Left ventricle myocardium superior (tissue), 1 donor: ENCODE measurements around the gene PRAC2. TPM values are rescaled to one million over a fixed set of nuclear protein-coding genes. Genes with fewer than 3 reads are reported as not detected.

Experiments used
- ATAC-seq: fragments of 200-7000 bp; cut with Tn5 transposase; one replicate; pipeline ENCODE4 v1.9.1; 2020; ENCODE audit warnings: mild to moderate bottlenecking, moderate library complexity
- DNase-seq: peaks from one replicate; pipeline ENCODE4 v3.0.0-alpha.2; 2020
- intact Hi-C: fragments of 100-400 bp; cut with micrococcal nuclease; formaldehyde crosslinking; loops from one replicate; pipeline ENCODE4 v1.11.0; 2022
- total RNA-seq: library from RNA; stranded (reverse); fragmentation: NEBNext Ultra II Directional; extraction: Animal tissue kit (Norgen Biotek cat#: 25700); gene quantifications from one replicate; pipeline ENCODE4 v1.2.1, GENCODE V29; 2021
- donor health status: DM: no; HTN: yes; CAD: no; lungs with severe emphysema.

The PRAC2 gene
- total RNA-seq, 1 donor from 2014 or later = not detected

DNA sequence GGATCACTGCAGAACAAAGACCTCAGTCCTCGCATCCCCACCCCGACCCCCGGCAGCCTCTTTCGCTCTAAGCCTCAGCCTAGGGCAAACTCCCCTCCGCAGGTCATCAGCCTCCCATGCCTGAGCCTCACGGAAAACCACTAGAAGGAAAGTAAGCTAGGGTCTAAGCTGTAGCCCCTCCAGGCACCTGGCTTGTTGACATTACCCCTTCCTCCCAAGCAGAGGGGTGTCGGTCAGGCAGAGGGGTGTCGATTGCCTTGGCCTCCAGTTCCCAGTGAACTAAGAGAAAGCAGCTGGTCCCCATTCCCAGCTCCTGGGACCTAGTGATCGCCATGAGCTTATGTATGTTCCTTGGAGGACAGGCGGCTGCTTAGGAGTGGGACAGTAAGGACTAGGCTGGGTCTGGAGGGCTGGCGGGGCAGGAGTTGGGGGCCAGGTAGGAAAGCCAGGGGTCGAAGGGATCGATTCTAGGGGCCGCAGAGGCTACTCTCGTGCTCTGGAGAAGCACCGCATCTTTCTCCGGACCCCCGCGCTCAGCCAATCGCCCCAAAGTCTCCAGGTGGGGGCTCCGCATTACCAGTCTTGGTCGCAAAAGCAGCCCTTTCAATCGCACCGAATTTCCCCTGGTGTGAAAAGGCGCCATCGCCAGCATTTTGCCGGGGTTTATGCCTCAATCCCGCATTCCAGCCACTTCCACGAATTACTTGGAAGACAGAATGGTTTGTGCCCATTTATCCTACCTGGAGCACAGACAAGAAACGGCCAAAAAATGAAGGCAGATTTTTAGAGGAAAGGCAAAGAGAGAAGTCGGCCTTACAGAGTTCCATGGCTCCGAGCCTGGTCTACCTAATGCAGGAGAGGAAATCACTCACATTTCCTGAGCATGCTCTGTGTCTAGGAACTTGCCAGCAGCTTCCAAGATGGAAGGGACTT is 26.9 kb downstream of the PRAC2 start:
- DNase-seq (no peak), ATAC-seq (no peak)
- intact Hi-C loops = no loop called here

DNA sequence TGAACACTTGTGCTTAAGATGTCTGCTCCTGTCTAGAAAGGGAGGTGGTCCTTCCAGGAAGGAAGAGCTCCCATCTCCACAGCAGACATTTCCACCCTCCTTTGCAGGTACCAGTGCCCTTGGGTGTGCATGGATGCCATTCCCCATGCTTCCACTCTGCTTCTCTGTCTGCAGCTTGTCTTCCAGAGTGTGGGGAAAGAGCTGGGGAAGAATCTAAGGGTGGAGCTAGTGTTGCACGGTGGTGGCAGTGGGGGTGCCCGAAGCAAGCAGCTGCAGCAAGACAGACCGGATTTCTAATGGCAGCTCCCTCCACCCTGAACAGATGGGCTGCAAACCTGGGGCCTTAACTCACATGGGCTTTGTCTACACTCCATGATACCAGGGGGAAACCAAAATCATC is 28.2 kb downstream of the PRAC2 start:
- DNase-seq = no peak
- no peak for ATAC-seq
- intact Hi-C loops = no loop called here

DNA sequence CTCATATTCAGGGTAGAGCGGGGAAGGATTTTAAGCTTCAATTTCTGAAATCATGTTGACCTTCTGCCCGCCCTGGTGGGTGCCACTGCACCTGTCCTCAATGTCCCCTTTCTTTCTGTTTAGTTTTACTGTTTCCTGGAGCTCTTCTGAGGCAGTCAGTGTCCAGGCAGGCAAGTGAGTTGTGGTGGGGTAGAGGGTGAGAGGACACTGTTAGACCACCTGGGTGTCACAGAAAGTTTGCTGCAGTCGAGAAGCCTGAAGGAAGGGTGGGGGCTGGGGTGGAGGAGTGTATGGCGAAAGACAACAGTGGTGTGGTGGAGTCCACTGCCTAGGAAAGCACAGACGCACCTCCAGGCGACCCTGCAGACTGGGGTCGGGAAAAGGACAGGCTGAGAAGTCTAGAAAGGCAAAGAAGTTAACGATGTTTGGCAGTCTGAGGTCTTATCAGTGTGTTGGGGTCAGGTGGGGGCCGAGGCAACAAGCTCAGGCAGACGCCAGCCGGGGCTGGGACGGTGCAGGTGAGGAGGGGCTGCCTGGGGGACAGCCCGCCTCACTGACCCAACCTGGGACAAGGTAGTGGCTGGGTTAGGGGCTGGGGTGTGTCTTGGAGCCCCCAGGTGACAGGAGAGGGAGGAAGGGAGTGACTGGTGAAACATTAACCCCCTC is 28.9 kb downstream of the PRAC2 start:
- intact Hi-C loops = no loop called here
- no peak for ATAC-seq

DNA sequence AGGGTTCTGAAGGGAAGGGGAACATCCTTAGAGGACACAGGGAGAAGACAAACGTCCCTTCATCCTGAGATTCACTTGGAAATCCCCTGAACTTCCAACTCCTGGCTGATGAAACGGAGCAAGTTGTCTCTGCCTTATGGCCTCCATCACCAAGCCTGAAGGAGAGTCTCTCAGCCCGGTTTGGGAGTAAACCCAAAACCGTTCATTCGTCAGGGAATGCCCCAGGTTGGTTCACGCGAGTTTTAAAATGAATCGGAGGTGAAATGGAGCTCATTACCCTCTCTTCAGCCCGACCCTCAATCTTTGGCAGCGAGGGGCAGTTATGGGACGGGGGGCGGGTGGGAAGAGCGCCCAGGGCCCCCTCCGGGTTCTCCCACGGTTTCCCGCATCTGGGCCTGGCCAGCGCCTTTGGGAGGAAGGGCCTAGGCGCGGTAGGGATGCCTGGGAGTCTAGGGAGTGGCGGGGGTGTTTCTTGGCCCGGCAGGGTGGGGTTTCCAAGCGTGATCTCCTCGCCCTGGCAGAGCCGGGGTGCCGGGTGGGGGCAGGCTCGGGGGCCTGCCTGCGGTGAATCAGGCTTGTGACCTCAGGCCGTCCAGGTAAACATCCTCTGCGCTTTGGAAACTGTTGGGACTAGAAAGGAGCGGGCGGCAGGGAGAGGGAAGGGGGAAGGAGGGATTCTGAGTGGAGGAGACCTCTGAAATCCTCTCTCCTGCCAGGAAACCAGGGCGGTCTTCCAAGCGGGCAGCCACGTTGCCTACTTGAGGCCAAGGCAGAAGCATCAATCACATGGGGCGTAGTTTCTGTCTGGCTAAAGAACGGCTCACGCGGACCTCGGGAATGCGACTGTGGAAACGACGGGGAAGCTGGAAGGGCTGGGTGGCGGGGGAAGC is 29.7 kb downstream of the PRAC2 start:
- no peak for ATAC-seq
- intact Hi-C loops = no loop called here

More for the DNA sequence above, 28.9 kb downstream of the PRAC2 start:
- no peak for DNase-seq

DNA sequence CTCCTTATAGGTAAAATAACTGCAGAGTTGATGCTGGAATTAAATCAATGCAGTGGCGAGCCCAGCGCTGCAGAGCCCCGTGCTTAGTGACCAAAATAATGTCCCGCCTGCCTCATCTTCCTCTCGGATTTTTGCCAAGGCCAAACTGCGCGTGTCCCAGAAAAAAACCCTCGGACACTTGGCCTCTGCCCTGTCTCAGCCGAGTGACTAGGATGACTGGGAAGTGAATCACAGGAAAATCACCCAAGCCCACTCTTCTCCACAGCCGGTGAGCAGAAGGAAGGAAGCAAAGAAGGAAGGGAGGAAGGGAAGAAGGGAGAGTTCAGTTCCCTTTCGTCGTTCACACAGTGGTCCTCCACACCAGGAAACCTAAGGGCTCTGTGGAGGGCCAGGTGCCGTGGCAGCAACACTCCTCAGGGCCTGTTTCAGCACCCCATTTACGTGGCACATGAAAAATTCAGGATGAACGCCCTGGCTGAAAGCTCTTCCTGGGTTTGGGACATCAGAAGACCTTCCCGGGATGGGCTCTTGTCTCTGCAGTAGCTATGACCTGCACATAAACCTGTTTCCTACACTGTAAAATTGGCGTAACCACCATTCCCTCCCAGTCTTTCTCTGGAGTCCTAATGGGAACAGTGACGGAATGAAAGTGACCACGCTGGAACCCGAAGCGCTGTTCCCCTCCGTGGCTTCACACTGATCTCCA is 31.0 kb downstream of the PRAC2 start:
- ATAC-seq = no peak
- intact Hi-C loops = no loop called here
- DNase-seq = no peak

More for the DNA sequence above, 29.7 kb downstream of the PRAC2 start:
- no peak for DNase-seq

DNA sequence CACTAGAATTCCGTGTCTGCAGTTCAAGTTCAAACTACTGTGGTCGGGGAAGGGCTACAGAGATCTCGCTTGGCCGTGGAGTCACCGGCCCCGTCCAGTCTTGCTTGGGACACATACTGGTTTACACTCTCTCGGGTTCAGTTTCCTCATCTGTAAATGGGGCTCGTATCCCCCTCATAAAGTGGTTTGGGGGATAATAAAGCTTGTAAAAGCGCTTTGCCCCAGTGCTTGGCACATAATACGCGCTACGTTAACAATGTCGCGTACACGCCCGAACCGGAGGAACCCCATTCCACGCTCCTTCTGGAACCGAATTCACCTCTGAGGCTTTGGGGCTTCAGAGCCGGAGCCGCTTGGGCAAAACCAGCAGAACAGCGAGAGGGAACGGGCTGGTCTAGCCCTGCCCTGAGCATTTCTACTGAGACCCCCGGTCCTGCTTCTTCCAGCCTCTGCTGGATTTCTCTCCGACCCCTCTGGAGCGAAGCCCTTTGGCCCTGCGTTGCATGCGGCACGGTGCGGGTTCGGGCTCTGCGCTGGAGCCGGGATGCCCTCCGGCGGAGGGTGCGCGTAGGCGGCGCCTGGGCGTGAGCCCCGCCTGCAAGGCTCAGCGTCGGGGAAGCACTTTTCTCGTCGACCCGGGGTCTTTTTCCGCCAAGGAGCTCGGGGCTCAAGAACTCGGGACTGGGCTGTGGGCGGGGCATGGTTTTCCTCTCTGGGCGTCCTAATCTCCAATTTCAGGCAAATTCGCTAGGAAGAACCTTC is 31.7 kb downstream of the PRAC2 start:
- DNase-seq (no peak), ATAC-seq (no peak)
- intact Hi-C loops = no loop called here

DNA sequence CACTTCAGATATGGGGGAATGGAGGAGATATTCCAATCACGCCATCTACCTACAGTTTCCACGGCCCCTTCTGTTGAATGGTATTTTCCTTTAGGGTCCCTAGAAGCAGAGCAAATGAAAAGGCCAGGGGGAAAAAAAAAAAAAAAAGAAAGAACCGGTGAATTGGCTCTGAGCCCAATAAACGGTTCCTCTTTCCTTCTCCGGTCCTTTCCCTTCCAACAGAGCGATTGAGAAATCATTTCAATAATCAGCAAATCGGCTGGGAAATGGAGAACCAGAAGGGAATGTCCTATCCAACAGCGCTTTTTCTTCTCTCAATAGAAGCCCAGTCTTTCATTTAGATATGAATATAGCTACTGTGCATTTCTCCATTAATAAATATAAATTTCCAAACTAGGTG is 32.4 kb downstream of the PRAC2 start:
- intact Hi-C loops = no loop called here
- ATAC-seq (no peak), DNase-seq (no peak)

DNA sequence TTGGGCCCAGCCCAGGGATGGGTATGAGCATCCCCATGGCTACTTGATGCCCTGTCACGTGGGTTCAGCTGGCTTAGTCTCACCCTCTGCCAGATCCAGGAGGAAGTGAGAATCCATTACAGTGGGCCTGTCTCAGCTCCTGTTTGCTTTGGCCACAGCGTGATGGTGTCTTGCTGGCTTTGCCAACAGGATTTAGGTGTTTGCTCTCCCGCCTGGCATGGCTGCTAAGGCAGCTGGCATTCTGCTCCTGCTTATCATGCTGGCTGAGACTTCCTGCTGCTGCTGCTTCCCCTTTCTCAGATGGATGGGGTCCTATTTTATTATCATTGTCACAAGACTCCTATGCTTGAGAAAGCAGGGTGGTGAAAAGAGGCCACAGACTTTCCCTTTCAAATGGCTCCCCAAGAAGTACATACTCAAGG is 33.9 kb downstream of the PRAC2 start:
- DNase-seq = no peak
- intact Hi-C loops = no loop called here
- ATAC-seq = no peak

DNA sequence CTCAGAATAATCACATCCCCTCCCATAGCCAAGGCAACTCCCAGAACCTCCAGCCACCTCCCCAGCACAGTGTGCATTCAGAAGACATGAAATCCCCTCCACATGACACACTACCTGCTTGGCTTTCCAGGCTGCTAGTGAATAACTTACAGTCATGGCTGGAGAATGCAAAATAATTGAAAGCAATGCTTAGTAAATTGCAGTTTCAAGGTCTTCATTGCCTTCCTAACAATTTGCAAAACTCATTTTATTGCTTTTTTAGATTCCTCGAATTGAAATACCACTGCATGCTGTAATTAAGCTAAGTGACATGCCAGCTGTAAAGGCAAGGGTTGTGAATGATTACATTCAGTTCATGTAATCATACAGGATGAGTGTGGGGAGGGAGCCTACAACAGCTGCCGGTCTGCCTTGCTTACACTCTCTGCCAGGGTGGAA is 34.6 kb downstream of the PRAC2 start:
- DNase-seq (no peak), ATAC-seq (no peak)
- intact Hi-C loops = no loop called here

DNA sequence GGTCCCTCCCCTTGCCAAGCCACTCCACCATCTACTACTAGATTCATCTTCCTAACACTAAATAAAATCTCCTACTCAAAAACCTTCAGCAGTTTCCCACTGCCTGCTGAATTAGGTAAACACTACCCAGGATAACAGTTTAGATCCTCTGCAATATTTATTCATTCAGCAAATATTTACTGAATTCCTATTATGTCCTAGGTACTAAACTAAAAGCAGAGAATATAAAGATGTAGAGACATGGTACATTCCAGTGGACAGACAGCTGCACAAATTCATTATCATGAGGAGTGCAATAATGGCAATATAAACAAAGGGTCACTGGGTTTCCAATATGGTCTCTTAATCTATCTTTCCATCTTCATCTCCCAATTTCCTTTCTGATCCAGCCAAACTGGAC is 36.3 kb downstream of the PRAC2 start:
- intact Hi-C loops = no loop called here
- ATAC-seq (no peak), DNase-seq (no peak)

DNA sequence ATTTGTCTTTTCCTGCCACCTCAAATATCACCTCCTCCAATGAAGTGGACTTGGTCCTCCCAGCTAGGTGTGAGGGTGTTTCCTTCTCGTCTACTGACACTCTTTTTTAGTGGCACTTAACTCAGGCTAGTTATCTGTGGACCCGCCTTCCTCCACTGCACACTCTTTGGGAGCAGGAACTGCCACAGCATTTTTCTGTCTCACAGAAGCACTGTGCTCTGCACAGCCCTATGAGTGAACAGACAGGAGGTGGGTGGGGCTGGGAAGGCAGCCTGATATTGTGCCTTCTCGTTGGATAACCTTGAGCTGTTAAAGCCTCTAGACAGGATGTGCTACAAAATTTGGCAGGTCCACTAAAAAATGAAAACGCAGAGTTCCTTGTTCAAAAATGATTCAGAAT is 37.4 kb downstream of the PRAC2 start:
- intact Hi-C loops = no loop called here
- DNase-seq = no peak
- ATAC-seq = no peak

DNA sequence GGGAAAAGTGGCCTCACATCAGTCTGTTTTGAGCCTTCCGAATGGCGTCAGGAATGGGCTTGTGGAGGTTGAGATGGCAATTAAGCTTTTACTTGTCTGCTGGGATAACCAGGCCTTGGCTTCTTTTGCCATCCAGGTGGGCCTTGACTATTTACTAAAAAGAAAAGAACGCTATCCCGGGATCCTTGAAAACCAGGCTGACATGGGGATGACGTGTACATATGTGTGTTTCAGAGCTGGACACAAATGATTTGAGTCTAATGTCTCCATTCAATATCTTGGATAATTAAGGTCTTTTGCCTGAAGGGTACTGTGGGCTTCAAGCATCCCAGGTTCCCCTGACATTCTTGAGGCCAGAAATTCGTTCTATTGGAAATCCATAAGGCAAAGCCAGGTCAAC is 38.1 kb downstream of the PRAC2 start:
- no peak for DNase-seq
- intact Hi-C loops = no loop called here
- no peak for ATAC-seq

DNA sequence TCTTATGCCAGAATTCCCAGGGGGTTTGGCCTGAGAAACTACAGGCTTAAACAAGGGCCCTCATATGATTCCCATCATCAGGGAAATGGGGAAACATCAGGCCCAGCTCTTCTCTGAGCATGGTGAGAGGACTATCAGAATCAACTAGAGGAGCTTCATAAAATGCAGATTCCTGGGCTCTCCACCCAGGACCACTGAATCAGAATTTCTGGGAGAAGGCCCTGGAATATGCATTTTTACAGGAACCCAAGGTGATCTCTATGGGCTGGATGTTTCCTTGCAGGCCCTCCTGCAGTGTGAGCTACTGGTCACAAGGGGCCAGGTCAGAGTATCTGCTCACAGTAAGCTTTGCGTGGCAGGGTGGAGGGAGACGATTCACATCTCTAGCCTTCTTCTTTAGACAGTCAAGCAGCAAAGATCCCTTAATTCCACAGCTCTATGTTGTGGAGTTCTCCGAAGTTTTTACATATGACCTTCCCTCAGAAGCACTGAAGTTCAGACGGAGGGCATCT is 44.3 kb downstream of the PRAC2 start:
- ATAC-seq (no peak), DNase-seq (no peak)

DNA sequence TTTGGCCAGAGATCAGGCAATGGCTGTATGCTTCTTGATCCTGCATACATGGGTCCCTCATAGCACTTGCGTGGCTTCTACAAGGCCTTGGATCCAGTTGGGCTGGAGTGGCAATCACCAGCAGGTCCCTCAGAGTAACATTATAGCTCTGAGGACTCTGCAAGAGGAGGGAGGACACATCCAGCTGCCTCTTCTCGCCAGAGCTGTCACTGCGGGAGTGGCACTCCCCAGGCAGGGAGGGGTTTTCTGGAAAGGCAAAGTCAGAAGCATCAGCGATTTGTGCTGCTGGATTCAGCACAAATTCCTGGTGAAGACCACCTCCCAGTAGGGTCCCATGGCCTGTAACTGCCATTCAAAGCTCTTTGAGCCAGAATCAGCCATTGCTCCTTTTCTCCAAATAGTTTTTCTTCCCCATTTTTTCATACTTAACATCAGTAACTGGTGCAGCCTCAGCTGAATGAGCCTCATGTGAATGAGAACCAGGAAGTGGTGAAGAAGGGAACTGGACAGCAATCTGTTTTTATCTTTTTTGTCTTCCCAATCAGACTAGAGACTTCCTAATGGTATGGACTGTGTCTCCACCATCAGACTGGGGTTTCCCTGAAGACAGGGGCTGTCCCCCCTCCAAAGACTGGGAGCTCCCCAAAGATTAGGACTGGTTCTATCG is 46.2 kb downstream of the PRAC2 start:
- ATAC-seq (no peak), DNase-seq (no peak)
- intact Hi-C loops = no loop called here

More for the DNA sequence above, 44.3 kb downstream of the PRAC2 start:
- intact Hi-C loops = no loop called here

DNA sequence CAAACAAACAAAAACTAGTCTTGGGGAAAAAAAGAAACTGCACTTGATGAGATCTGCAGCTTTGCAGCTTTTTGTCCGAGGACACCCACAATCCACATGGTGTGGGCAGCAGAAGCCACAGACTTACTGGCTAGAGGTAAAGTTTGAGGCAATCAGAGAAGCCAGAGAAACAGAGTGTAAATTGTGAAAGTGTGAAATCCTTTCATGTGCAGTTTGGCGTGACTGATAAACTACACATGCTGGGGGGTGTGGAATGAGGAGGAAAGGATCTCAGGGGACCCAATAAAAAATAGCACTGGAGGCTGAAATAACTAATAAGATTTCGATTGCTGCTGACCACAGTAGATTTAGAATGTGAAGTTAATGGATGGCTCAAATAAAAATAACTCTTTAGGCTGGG is 48.0 kb downstream of the PRAC2 start:
- no peak for ATAC-seq
- DNase-seq = no peak
- intact Hi-C loops = no loop called here

DNA sequence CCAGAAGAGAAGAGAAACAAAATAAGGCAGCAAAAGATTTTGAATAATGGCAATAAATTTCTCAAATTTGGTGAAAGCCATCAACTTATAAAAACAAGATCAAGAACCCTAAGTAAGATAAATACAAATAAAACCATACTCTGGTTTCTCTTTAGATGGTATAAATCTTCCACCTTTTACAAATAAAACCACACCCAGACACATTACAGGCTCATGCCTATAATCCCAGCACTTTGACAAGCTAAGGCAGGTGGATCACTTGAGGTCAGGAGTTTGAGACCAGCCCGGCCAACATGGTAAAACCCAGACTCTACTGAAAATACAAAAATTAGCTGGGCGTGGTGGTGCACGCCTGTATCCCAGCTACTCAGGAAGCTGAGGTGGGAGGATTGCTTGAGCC is 50.3 kb downstream of the PRAC2 start:
- no peak for ATAC-seq
- intact Hi-C loops = no loop called here
- no peak for DNase-seq
